Cortex of kidney (tissue), 1 donor: ENCODE measurements around the gene MRPL54.
"Not testable (repeated sequence)": the region's sequence is repeated elsewhere in the genome, so short reads cannot be mapped to it uniquely, and the experiment has no call there.

Source experiments
- DNase-seq: peaks from one replicate; lab custom pipeline; 2025; lab: John Stamatoyannopoulos, UW

MRPL54 gene

GRCh38 chr19:3810708-3811355, 48.4 kb downstream of the MRPL54 start:
- DNase-seq = no peak

- DNase-seq = no peak
Measured at GRCh38 chr19:3813473-3814392, 51.3 kb downstream of the MRPL54 start.

- no peak for DNase-seq
Measured at GRCh38 chr19:3814648-3815047, 52.2 kb downstream of the MRPL54 start.

- not testable (repeated sequence) for DNase-seq
Measured at GRCh38 chr19:3816148-3816547, 53.7 kb downstream of the MRPL54 start.

GRCh38 chr19:3816566-3817218, 54.2 kb downstream of the MRPL54 start:
- no peak for DNase-seq
